MCF 10A (cell line): ENCODE results near the gene PRKAR1B. TPM values are rescaled to one million over a fixed set of nuclear protein-coding genes. Genes with fewer than 3 reads are reported as not detected.

Source experiments
- BruUV-seq: library from RNA; stranded (reverse); fragments of 400-500 nt; replicated peaks from 2 replicates; lab custom pipeline; 2021; lab: Mats Ljungman, UMichigan
- CTCF ChIA-PET: fragments of 300-600 bp; sonication (Branson Sonifier 250); formaldehyde crosslinking; extraction: SDS; loops from one replicate; lab custom pipeline; 2021; ENCODE audit warnings: antibody characterized with exemption, inconsistent platforms; lab: Yijun Ruan, JAX
- POLR2A ChIA-PET: fragments of 300-600, 350-650 bp; sonication (Branson Sonifier 250); formaldehyde crosslinking; extraction: SDS; loops from one replicate; lab custom pipeline; 2020; ENCODE audit warnings: antibody characterized with exemption, inconsistent platforms; lab: Yijun Ruan, JAX
- DNase-seq: peaks from one replicate; pipeline ENCODE4 v3.0.0-alpha.2; 2018; ENCODE audit not compliant: unreplicated experiment
- H3K27ac Mint-ChIP-seq: one replicate; pipeline ENCODE4 v1.8.0; 2022; ENCODE audit warnings: mild to moderate bottlenecking, low read depth, mixed read lengths; ENCODE audit not compliant: unreplicated experiment
- H3K27me3 Mint-ChIP-seq: one replicate; pipeline ENCODE4 v1.8.0; 2022; ENCODE audit warnings: mixed read lengths; ENCODE audit not compliant: insufficient read depth, unreplicated experiment
- H3K36me3 Mint-ChIP-seq: one replicate; pipeline ENCODE4 v1.8.0; 2022; ENCODE audit warnings: mild to moderate bottlenecking, moderate library complexity, mixed read lengths; ENCODE audit not compliant: insufficient read depth, unreplicated experiment
- H3K4me1 Mint-ChIP-seq: one replicate; pipeline ENCODE4 v1.8.0; 2022; ENCODE audit warnings: mixed read lengths; ENCODE audit not compliant: insufficient read depth, unreplicated experiment
- H3K4me3 Mint-ChIP-seq: one replicate; pipeline ENCODE4 v1.8.0; 2022; ENCODE audit warnings: mild to moderate bottlenecking, moderate library complexity, mixed read lengths; ENCODE audit not compliant: unreplicated experiment
- H3K9me3 Mint-ChIP-seq: one replicate; pipeline ENCODE4 v1.8.0; 2022; ENCODE audit warnings: mixed read lengths; ENCODE audit not compliant: unreplicated experiment
- CTCF ChIP-seq: fragments of 200-600 bp; IDR thresholded peaks from one replicate; pipeline ENCODE4 v1.8.0; 2022; ENCODE audit warnings: antibody characterized with exemption, mild to moderate bottlenecking; ENCODE audit not compliant: unreplicated experiment
- intact Hi-C: fragments of 100-400 bp; cut with micrococcal nuclease; formaldehyde crosslinking; loops from 2 replicates; pipeline ENCODE4 v1.14.1; 2022
- total RNA-seq: library from RNA; stranded (reverse); gene quantifications from 2 replicates; pipeline ENCODE4 v1.2.3, GENCODE V29; 2022

Gene PRKAR1B
- total RNA-seq, 1 experiment from 2014 or later, result 31.5 TPM

GRCh38 chr7:582081-582835 lies 144.8 kb downstream of the PRKAR1B start:
- BruUV-seq, result no TSS peak
- H3K36me3 Mint-ChIP-seq, result peaks cover 35% of the 10 kb centered on the region
- H3K4me3 Mint-ChIP-seq, result no peak overlapping the region
- CTCF ChIA-PET, result interaction anchor here (0.7 kb wide), 1 partner anchor 315 kb away, joined by 3 read pairs; no protein-coding TSS in a partner anchor
- intact Hi-C loops, result no loop called here
- no peak for TF ChIP-seq CTCF
- POLR2A ChIA-PET, result no interaction called here
- H3K9me3 Mint-ChIP-seq, result no peaks in the 10 kb centered on the region
- H3K27ac Mint-ChIP-seq, result no peak overlapping the region
- no peaks in the 10 kb centered on the region for H3K4me1 Mint-ChIP-seq
- no peak for DNase-seq
- no peaks in the 10 kb centered on the region for H3K27me3 Mint-ChIP-seq

- DNase-seq, result no peak
- Mint-ChIP-seq H3K4me1 (no peaks in the 10 kb centered on the region), H3K36me3 (peaks cover 12% of the 10 kb centered on the region), H3K9me3 (no peaks in the 10 kb centered on the region), H3K27ac (no peak overlapping the region), H3K4me3 (no peak overlapping the region), H3K27me3 (no peaks in the 10 kb centered on the region)
- ChIA-PET CTCF (no interaction called here), POLR2A (no interaction called here)
- intact Hi-C loops, result no loop called here
- no peak for TF ChIP-seq CTCF
- no TSS peak for BruUV-seq
Measured at GRCh38 chr7:578386-578785, 148.7 kb downstream of the PRKAR1B start.

DNA sequence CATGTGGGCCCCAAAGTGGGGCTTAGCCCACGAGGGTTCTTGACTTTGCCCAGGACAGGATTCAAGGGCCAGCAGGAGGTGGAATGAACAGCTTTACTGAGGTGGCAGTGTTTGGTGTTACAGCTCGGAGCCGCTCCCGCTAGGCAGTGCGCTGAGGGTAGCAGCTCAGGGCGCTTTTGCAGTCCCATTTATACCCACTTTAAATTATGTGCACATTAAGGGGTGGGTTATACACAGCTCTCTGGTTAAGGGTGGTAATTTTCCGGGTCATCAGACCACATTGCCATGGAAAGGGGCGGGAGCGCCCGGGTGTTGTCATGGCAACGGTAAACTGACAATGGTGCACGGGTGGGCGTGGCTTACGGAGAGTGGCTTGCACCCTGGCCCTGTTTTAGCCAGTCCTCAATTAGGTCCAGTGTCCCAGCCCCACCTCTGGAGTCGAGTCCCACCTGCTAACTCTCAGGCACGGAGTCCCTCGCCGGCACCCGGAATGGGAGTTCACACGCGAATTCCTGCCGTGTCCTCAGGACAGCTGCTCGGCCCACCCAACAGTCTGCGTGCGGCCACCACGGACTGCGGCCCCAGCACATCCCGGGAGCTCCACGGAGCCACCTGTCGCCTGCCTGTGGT lies 149.2 kb downstream of the PRKAR1B start:
- Mint-ChIP-seq H3K4me1 (no peaks in the 10 kb centered on the region), H3K9me3 (no peaks in the 10 kb centered on the region), H3K36me3 (peaks cover 8% of the 10 kb centered on the region), H3K27me3 (no peaks in the 10 kb centered on the region), H3K4me3 (no peak overlapping the region), H3K27ac (no peak overlapping the region)
- BruUV-seq, result no TSS peak
- intact Hi-C loops, result no loop called here
- POLR2A ChIA-PET, result no interaction called here
- TF ChIP-seq CTCF, result no peak
- CTCF ChIA-PET, result interaction anchor here (1.3 kb wide), 1 partner anchor 244 kb away, joined by 3 read pairs; no protein-coding TSS in a partner anchor
- DNase-seq, result no peak

DNA sequence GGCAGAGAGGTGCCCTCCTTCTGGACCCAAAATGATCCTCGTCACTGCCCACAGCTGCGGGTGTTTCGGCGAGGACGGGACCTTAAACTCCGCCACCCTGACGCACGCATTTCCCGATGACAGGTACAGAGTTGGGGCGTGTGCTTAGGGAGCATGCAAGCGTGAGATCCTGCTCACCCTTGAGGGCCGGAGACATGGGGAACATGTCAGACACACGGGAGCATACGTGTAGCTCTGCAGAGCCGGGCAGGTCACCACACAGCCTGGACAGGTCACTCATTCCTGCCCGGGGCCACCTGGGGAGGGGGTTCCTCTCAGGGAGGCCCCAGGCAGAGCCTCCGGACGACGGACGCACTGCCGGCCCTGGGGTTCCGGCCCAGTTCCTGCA lies 149.8 kb downstream of the PRKAR1B start:
- peaks cover 8% of the 10 kb centered on the region for H3K36me3 Mint-ChIP-seq
- H3K27me3 Mint-ChIP-seq, result no peaks in the 10 kb centered on the region
- intact Hi-C loops, result no loop called here
- H3K27ac Mint-ChIP-seq, result no peak overlapping the region
- no peaks in the 10 kb centered on the region for H3K4me1 Mint-ChIP-seq
- no peaks in the 10 kb centered on the region for H3K9me3 Mint-ChIP-seq
- POLR2A ChIA-PET, result no interaction called here
- TF ChIP-seq CTCF, result no peak
- BruUV-seq, result no TSS peak
- CTCF ChIA-PET, result interaction anchor here (1.3 kb wide), 1 partner anchor 244 kb away, joined by 3 read pairs; no protein-coding TSS in a partner anchor
- no peak for DNase-seq
- no peak overlapping the region for H3K4me3 Mint-ChIP-seq
